T-helper 1 cell (primary cell): ENCODE measurements around the gene OR1D5.
"Not testable (repeated sequence)": the region's sequence is repeated elsewhere in the genome, so short reads cannot be mapped to it uniquely, and the experiment has no call there.

Experiments
- DNase-seq, 5 donors: peaks; one replicate each; pipeline ENCODE4 v3.0.0-alpha.2; 2012 to 2020
- total RNA-seq, 4 donors: gene quantifications; one replicate each; lab custom pipeline; 2026; lab: John Stamatoyannopoulos, UW

The OR1D5 gene, protein sequence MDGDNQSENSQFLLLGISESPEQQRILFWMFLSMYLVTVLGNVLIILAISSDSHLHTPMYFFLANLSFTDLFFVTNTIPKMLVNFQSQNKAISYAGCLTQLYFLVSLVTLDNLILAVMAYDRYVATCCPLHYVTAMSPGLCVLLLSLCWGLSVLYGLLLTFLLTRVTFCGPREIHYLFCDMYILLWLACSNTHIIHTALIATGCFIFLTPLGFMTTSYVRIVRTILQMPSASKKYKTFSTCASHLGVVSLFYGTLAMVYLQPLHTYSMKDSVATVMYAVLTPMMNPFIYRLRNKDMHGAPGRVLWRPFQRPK
- total RNA-seq, result 0 reads per million in 4 donors

GRCh38 chr17:3063507-3063906 lies at the start of gene OR1D5:
Gene OR1D5 (minus strand): TSS chr17:3063607. CDS start chr17:3063607, 0 bp downstream.
- DNase-seq, result not testable (repeated sequence)

GRCh38 chr17:3104322-3104721 lies 40.9 kb upstream of the OR1D5 start, which contains the start of gene OR1D2:
Gene OR1D2 (minus strand): TSS chr17:3104422. CDS start chr17:3092996, 11,426 bp downstream.
- DNase-seq, result no peak

GRCh38 chr17:3073850-3074249 lies 10.4 kb upstream of the OR1D5 start:
- DNase-seq, result not testable (repeated sequence)

GRCh38 chr17:3065192-3065591 lies 1.8 kb upstream of the OR1D5 start:
- DNase-seq, result not testable (repeated sequence)

DNA sequence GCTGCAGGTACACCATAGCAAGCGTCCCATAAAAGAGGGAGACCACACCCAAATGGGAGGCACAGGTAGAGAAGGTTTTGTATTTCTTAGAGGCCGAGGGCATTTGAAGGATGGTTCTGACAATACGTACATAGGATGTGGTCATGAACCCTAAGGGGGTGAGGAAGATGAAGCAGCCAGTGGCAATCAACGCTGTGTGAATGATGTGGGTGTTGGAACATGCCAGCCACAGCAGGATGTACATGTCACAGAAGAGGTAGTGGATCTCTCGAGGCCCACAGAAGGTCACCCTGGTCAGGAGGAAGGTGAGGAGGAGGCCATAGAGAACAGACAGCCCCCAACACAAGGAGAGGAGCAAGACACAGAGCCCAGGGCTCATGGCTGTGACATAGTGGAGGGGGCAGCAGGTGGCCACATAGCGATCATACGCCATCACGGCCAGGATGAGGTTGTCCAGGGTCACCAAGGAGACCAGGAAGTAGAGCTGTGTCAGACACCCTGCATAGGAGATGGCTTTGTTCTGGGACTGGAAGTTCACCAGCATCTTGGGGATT lies 506 bp downstream of the OR1D5 start:
- not testable (repeated sequence) for DNase-seq

GRCh38 chr17:3054868-3055267 lies 8.5 kb downstream of the OR1D5 start:
- not testable (repeated sequence) for DNase-seq

DNA sequence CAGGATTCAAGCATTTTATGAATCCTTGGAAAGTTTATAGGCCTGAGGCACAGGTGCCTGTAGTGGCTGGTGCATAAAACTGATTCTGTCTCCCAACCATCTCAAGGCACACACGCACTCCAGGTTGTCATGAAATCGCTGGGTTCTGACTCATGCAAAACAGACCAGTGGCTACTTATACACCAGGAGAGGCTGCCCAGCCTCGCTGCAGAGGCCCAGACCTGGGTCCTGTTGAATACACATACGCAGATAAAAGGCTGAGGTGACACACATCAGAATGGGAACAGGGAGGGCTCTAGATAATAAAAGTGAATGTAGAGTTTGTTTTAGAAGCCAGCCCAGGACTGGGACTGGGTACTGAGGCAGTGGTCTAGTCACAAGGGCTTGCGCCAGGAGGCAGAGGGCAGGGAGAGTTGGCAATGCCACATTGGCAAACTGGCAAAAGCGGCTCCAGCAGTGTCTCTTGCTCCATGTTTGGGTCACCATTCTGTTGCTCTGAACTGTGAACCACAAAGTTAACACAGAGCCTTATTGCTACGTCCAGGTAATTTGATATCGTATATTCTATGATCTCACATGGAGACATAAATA lies 13.6 kb downstream of the OR1D5 start:
- no peak for DNase-seq

DNA sequence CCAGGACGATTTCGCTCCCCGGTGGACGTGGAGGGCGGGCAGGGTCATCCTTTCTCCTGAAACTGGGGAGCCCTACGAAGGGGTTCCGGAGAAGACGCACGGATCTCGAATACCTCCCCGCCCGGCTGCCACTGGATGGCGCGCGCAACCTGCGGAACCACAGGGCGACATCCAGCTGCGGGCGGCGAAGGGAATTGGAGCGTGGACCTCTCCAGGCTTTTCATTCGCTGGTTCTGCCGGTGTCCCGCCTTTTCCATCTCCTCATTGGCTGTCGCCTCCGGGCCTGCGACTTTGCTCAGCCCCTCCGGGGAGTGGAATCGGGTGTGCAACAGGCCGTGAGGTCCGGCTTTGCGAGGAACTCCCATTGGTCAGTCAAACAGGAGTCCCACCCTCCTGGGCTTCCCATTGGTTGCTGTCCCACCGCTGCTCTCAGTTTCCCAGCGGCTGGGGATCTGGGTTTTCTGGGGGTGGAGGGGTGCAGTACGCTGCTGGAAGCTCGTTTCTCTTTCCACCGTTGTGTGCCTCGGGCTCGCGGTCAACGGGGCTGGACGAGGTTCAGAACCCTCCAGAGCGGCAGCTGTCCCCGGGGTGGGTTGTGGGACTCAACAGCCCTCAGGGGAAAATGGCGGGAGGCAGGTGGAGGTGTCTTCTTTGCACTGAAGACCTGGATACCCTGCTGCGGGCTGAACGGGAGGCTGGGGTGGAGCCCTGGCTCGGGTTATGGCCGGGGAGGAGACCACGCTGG lies 14.5 kb downstream of the OR1D5 start:
- peak; percentile 76 to 97 (median 89) for DNase-seq

- DNase-seq, result no peak
Measured at GRCh38 chr17:3046753-3047152, 16.7 kb downstream of the OR1D5 start.

DNA sequence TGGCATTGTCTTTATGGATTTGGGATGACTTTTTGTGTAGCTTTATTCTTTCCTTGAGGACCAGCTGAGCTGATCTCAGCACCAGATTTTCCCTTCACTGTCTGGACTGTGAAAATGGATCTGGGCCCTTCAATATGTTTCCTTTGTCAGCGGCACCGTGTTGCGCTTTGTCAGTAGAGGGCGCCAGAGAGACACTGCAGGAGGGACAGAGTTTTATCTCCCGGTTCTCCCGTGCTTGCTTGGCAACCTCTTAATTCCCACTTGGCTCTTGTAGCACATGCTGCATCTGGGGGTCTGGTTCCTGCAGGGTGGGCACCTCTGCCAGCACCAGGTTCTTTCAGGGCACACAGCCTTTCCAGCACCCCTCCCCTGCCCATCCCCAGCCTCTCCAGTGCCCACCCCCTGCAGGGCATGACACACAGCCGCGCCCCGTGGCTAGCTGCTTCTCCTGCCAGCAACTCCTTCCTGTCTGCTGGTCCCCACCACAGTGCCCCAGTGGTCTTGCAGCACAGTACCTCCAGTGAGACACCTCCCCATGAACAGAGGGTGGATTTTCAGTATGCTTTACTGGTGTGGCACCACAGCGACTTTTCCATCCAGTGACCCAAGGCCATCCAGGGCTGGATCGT lies 19.6 kb downstream of the OR1D5 start:
- peak in 1 of 5 donors; percentile 15 for DNase-seq

- DNase-seq, result no peak
Measured at GRCh38 chr17:3040882-3041281, 22.5 kb downstream of the OR1D5 start.

DNA sequence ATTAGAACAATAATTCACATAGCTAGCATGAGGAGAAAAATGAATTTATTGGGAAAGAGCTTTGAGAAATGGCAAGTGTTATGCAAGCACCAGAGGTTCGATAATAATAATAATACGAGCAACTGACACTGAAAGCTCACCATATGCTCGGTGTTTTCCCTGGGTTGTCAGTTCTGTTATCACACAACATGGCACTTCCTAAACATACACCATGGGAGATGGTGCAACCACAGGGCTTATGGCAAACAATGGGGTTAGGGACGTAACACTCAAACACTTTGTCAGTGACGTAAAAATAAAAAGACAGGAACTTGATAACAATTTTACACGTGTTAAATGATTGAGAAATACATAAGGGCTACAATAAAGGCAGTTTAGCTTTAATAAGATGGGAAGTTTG lies 23.7 kb downstream of the OR1D5 start:
- DNase-seq, result no peak

DNA sequence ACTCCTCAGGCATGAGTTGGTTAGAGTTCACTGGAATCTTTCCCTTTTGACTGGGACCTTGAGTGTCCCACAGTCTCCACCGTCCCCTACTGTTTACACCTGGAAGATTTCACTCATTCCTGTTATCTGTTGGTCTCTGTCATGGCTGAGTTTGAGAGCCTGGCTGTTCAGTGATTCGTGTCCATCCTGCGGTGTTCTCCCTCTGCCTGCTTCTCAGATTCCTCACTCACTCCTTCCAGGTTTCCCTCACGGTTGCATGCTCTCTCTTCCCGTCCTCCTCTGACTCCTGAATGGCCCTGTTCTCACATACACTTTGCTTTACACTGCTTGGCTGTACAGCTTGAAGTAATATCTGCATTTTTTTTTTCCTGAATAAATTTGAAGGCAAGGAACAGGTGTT lies 24.5 kb downstream of the OR1D5 start:
- DNase-seq, result no peak

- no peak for DNase-seq
Measured at GRCh38 chr17:3037259-3037658, 26.1 kb downstream of the OR1D5 start.

DNA sequence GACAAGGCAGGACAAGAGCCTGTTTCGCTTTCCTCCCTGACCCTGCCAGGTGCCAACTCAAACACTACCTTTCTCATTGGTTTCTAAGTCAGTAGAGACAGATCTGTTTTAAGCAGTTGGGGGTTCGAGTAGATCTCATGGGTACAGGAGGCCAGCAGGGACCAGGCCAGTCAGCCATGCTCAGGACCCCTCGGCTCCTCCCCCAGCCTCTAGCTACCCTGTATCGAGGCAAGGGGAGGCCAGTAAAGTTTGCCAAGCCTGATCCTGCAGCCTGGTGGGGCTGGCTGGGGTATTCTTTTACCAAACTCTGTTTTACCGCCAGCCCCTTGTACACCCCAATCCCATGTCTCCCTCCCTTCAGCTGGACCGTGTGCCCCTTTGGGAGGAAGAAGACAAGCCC lies 26.6 kb downstream of the OR1D5 start:
- DNase-seq, result no peak

DNA sequence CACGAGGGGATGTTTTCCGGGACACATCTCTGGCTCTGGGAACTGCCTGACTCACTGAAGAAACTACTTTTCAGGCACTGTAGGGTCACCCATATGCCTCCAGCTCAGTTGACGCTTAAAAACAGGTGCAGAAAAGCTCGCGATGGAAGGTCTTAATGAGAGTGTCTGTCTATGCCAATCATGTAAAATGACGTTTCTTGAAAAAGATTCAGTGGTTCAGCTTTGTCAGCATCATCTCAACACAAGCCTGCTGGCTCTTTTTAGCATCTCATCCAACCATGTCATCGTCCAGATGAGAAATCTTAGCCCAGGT lies 27.5 kb downstream of the OR1D5 start:
- DNase-seq, result no peak

- no peak for DNase-seq
Measured at GRCh38 chr17:3035256-3035967, 28.0 kb downstream of the OR1D5 start.

DNA sequence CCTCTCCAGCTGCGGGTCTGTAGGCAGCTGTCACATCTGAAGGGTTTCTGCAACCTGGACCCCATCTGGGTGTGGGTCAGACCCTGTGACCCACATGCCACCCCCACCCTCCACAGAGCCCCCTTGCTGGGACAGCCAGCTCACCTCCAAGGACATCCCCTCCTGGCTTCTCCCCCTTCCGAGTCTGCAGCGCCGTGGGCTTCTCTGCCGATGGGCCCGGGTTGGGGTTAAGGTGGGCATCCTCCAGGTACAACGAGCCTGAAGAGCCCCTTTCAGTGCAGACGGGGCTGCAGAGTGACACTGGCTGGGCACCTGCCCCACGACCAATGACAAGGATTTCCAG lies 28.9 kb downstream of the OR1D5 start:
- DNase-seq, result no peak

- no peak for DNase-seq
Measured at GRCh38 chr17:3033741-3034577, 29.4 kb downstream of the OR1D5 start.

- DNase-seq, result no peak
Measured at GRCh38 chr17:3033248-3033640, 30.2 kb downstream of the OR1D5 start.
